Measurements from ENCODE around the gene F10. TPM values are rescaled to one million over a fixed set of nuclear protein-coding genes. Genes with fewer than 3 reads are reported as not detected.

F10 gene
- polyA plus RNA-seq, 1 of the 3 experiments (the other 2 are of a cell fraction) = 12.5 TPM

- TF ChIP-seq, protein P1, sequence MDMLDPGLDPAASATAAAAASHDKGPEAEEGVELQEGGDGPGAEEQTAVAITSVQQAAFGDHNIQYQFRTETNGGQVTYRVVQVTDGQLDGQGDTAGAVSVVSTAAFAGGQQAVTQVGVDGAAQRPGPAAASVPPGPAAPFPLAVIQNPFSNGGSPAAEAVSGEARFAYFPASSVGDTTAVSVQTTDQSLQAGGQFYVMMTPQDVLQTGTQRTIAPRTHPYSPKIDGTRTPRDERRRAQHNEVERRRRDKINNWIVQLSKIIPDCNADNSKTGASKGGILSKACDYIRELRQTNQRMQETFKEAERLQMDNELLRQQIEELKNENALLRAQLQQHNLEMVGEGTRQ (IDR thresholded peaks at IDR 0.05; ENCODE audit: borderline replicate concordance, low read depth, low read length) = no peak
- TF ChIP-seq, protein P2, sequence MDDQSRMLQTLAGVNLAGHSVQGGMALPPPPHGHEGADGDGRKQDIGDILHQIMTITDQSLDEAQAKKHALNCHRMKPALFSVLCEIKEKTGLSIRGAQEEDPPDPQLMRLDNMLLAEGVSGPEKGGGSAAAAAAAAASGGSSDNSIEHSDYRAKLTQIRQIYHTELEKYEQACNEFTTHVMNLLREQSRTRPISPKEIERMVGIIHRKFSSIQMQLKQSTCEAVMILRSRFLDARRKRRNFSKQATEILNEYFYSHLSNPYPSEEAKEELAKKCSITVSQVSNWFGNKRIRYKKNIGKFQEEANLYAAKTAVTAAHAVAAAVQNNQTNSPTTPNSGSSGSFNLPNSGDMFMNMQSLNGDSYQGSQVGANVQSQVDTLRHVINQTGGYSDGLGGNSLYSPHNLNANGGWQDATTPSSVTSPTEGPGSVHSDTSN (IDR thresholded peaks at IDR 0.05) = no peak
- no peak for TF ChIP-seq MEF2A (IDR thresholded peaks at IDR 0.05; ENCODE audit: borderline replicate concordance, low read depth)
Measured at GRCh38 chr13:113143466-113144254, 21.1 kb downstream of the F10 start (continued).

- Histone ChIP-seq H3K79me2 (ENCODE audit: insufficient read depth) (no peaks in the 10 kb centered on the region), H3K9me2 (no peaks in the 10 kb centered on the region), H3K36me3 (replicated peaks in 1 of 2; ENCODE audit: control insufficient read depth in 1 of 2, insufficient read depth in 2 of 2, low read length in 1 of 2) (no peaks in the 10 kb centered on the region), H3K4me1 (ENCODE audit: control insufficient read depth in 1 of 2, insufficient read depth in 2 of 2, low read depth in 1 of 2, low read length in 1 of 2) (no peaks in the 10 kb centered on the region), H3K9me3 (no peaks in the 10 kb centered on the region), H3F3A (replicated peaks; ENCODE audit: insufficient read depth) (no peaks in the 10 kb centered on the region), H3K4me2 (no peak overlapping the region), H3K4me3 (ENCODE audit: low read depth in 2 of 2, low read length in 1 of 2) (no peak overlapping the region), H4K20me1 (ENCODE audit: insufficient read depth) (no peaks in the 10 kb centered on the region), H3K27ac (ENCODE audit: low read depth in 2 of 2, low read length in 1 of 2) (no peak overlapping the region), H3K27me3 (ENCODE audit: insufficient read depth) (no peaks in the 10 kb centered on the region), H2AFZ (ENCODE audit: low read depth) (no peak overlapping the region), H3K9ac (no peak overlapping the region)
- ChIA-PET POLR2A (no interaction called here), CTCF (no interaction called here)
- DNase-seq = no peak
- TF ChIP-seq MEF2A (IDR thresholded peaks at IDR 0.05; ENCODE audit: borderline replicate concordance, low read depth) (no peak), TCF12 (IDR thresholded peaks at IDR 0.05) (no peak), MXI1 (IDR thresholded peaks at IDR 0.05; ENCODE audit: low read depth, low read length) (no peak), EP300 (IDR thresholded peaks at IDR 0.05; ENCODE audit: borderline replicate concordance in 1 of 2, low read depth in 1 of 2, low read length in 1 of 2) (no peak)
- TF ChIP-seq, protein P2 (IDR thresholded peaks at IDR 0.05) = no peak
- 81% methylated on average over 11 of the region's 12 CpGs for WGBS (ENCODE audit: low lambda C conversion rate)
Measured at GRCh38 chr13:113144255-113144629, 21.6 kb downstream of the F10 start.

DNA sequence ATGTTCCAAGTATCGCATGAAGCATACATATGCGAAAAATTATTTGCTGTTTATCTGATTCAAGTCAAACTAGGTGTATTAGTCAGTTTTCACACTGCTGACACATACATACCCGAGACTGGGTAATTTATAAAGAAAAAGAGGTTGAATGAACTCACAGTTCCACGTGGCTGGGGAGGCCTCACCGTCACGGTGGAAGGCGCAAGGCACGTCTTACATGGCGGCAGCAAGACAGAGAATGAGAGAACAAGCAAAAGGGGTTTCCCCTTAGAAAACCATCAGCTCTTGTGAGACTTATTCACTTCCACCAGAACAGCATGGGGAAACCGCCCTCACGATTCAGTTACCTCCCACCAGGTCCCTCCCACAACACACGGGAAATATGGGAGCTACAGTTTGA lies 22.9 kb downstream of the F10 start:
- ChIA-PET CTCF (interaction anchor here (0.7 to 1.4 kb wide), 2 partner anchors 21 to 209 kb away, joined by 3 to 4 read pairs; no protein-coding TSS in a partner anchor), POLR2A (no interaction called here)
- H3K27ac ChIP-seq (ENCODE audit: low read depth in 2 of 2, low read length in 1 of 2) = no peak overlapping the region
- no peak for DNase-seq
- H3K27me3 ChIP-seq (ENCODE audit: insufficient read depth) = no peaks in the 10 kb centered on the region
- TF ChIP-seq EP300 (IDR thresholded peaks at IDR 0.05; ENCODE audit: borderline replicate concordance in 1 of 2, low read depth in 1 of 2, low read length in 1 of 2) = no peak
- no peak for TF ChIP-seq SIN3A (IDR thresholded peaks at IDR 0.05; ENCODE audit: borderline replicate concordance, low read depth, low read length)
- no peak for TF ChIP-seq GATA2 (CRISPR knock-in tag; IDR thresholded peaks at IDR 0.05)
- TF ChIP-seq EZH2phosphoT487 (IDR thresholded peaks at IDR 0.05; ENCODE audit: borderline replicate concordance, low read depth) = no peak
- TF ChIP-seq, protein P2 (IDR thresholded peaks at IDR 0.05) = no peak
- no peak for TF ChIP-seq GABPA (IDR thresholded peaks at IDR 0.05; ENCODE audit: low read depth)
- no peak for TF ChIP-seq FOXJ3 (CRISPR knock-in tag; IDR thresholded peaks at IDR 0.05)
- TF ChIP-seq NFIC (IDR thresholded peaks at IDR 0.05; ENCODE audit: borderline replicate concordance) = no peak
- TF ChIP-seq, protein P3, sequence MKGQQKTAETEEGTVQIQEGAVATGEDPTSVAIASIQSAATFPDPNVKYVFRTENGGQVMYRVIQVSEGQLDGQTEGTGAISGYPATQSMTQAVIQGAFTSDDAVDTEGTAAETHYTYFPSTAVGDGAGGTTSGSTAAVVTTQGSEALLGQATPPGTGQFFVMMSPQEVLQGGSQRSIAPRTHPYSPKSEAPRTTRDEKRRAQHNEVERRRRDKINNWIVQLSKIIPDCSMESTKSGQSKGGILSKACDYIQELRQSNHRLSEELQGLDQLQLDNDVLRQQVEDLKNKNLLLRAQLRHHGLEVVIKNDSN (IDR thresholded peaks at IDR 0.05; ENCODE audit: borderline replicate concordance, low read depth) = no peak
- H3F3A ChIP-seq (replicated peaks; ENCODE audit: insufficient read depth) = no peaks in the 10 kb centered on the region
- no peak overlapping the region for H2AFZ ChIP-seq (ENCODE audit: low read depth)
- H3K9me3 ChIP-seq = no peaks in the 10 kb centered on the region
- no peaks in the 10 kb centered on the region for H3K36me3 ChIP-seq (replicated peaks in 1 of 2; ENCODE audit: control insufficient read depth in 1 of 2, insufficient read depth in 2 of 2, low read length in 1 of 2)
- H3K9ac ChIP-seq = no peak overlapping the region
- WGBS (ENCODE audit: low lambda C conversion rate) = 74% methylated on average over 12 of the region's 12 CpGs
- H3K4me1 ChIP-seq (ENCODE audit: control insufficient read depth in 1 of 2, insufficient read depth in 2 of 2, low read depth in 1 of 2, low read length in 1 of 2) = no peaks in the 10 kb centered on the region
- H3K9me2 ChIP-seq = no peaks in the 10 kb centered on the region
- no peaks in the 10 kb centered on the region for H4K20me1 ChIP-seq (ENCODE audit: insufficient read depth)
- H3K79me2 ChIP-seq (ENCODE audit: insufficient read depth) = no peaks in the 10 kb centered on the region
- H3K4me3 ChIP-seq (ENCODE audit: low read depth in 2 of 2, low read length in 1 of 2) = no peak overlapping the region
- no peak overlapping the region for H3K4me2 ChIP-seq
